Renal cortex interstitium (tissue), 11 donors: ENCODE data around the gene SYN1. TPM values are rescaled to one million over a fixed set of nuclear protein-coding genes. Genes with fewer than 3 reads are reported as not detected.

ENCODE experiments used
- DNase-seq, 11 donors: peaks; one replicate each; pipeline ENCODE4 v3.0.0-alpha.2; 2013; ENCODE audit warnings: low read depth in 9 of 11, low spot score in 4 of 11; ENCODE audit errors: extremely low read depth in 1 of 11
- polyA plus RNA-seq, 3 donors: library from polyadenylated mRNA; unstranded; fragments of 120-200 nt; gene quantifications; one replicate each; pipeline ENCODE4 v1.2.1, GENCODE V29; 2013; ENCODE audit not compliant: insufficient read length in 3 of 3

Gene SYN1
- polyA plus RNA-seq, 3 donors = 5.6 to 7.6 (median 6.7) TPM

- no peak for DNase-seq
Observed at GRCh38 chrX:47644557-47645091, 25.0 kb upstream of the SYN1 start.

GRCh38 chrX:47643926-47644325, 24.3 kb upstream of the SYN1 start:
- no peak for DNase-seq

- no peak for DNase-seq
Observed at GRCh38 chrX:47638816-47639215, 19.2 kb upstream of the SYN1 start.

GRCh38 chrX:47637546-47638195, 18.0 kb upstream of the SYN1 start:
- no peak for DNase-seq

- DNase-seq = no peak
Observed at GRCh38 chrX:47634871-47635575, 15.4 kb upstream of the SYN1 start.

GRCh38 chrX:47633689-47634590, 14.3 kb upstream of the SYN1 start:
- no peak for DNase-seq

GRCh38 chrX:47632666-47633065, 13.0 kb upstream of the SYN1 start:
- DNase-seq = no peak

DNA sequence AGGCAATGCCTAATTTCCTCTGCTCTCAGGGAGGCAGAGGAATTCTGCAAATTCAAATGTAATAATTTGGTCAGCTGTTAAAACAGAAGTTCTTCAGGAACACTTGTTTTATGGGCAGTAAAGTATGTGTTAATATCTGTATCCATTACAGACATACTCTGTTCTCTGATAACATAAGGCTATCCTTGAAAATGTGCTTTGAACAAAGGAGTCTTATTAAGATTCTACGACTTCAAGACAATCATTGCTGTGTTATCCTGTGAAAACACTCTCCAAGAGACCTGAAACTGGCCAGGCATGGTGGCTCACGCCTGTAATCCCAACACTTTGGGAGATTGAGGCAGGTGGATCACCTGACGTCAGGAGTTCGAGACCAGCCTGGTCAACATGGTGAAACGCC, 12.0 kb upstream of the SYN1 start:
- DNase-seq = no peak

DNA sequence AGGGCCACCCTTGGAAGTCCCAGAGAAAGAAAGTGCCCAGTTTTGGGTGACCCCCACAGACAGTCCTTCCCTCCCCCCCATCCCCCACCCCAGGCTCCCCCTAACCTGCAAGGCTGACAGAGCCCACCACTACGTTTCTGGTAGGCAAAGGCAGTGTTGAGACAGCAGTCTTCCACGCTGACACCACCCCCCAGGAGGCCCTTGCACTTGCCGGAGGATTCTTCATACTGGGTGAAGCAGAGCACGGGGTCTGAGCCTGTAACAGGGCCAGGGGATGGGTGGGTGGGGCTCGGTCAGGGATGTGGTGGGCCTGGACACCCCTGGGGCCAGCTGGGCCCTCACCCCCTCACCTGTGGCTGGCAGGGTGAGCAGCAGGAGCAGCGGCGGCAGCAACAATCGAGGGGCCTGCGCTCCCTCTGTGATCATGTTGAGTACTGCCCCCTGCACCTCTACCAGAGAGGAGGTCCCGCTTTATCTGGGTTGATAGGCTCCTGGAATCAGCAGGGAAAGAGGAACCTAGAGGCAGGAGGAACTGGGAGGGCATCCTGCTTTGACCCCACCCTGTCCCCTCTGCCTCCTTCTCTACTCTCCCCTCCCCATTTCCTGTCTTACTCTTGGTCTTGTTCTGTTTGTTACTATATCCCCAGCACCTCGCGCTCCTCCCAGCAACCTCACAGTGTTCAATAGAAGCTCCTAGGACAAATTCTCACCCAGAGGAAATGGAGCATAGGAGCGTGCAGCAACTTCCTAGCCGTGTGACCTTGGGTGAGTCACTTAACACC, 10.0 kb upstream of the SYN1 start, which contains the start of gene CFP:
TSS of gene CFP (minus strand) at position 512 of the 782 bp plus-strand sequence. CDS start at position 426, 86 bp downstream.
- no peak for DNase-seq

GRCh38 chrX:47628982-47629381, 9.3 kb upstream of the SYN1 start:
- no peak for DNase-seq

DNA sequence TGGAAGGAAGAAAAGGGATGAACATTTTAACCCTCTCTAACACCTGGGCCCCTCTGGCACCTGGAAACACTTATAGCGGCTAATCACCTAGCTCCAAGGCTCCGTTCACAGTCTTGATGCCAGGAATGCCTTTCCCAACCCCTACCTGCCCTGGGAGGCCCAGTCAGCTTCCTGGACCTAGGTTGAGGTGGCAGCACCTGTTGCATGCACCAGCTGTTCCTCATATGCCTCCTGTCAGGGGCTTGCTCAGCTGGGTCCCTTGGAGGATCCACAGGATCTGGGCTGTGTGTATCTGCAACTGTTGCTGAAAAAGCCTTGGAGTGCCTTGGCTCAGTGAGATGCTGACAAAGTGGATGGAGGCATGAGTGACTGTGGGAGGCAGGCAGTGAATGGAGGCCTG, 5.7 kb upstream of the SYN1 start:
- DNase-seq = no peak

DNA sequence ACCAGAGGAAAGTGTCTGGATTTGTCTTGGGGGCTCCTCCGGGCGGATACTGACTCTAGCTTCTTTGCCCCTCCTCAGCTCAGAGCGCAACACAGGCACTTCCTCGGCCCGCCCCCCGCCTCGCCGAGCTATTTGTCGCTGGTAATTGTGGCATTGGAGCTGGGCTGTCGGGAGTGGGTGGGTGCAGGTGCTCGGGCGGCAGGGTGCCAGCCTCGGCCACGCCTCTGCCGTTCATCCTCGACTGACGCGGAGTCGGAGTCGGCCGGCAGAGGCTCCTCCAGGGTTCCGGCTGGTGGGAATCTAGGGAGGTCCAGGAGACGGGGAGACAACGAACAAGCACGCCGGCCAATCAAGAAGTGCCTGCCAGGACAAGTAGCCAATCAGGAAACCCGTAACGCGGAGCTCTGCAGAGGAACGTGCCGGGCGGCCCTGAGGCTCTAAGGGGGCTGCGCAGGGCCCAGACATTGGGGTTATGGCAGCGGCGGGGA, 3.9 kb upstream of the SYN1 start:
- peak in 9 of 11 donors; percentile 44 to 65 (median 54) for DNase-seq

- DNase-seq = no peak
Observed at GRCh38 chrX:47621851-47622250, 2.2 kb upstream of the SYN1 start.

- DNase-seq = no peak
Observed at GRCh38 chrX:47620303-47620685, 637 bp upstream of the SYN1 start.

DNA sequence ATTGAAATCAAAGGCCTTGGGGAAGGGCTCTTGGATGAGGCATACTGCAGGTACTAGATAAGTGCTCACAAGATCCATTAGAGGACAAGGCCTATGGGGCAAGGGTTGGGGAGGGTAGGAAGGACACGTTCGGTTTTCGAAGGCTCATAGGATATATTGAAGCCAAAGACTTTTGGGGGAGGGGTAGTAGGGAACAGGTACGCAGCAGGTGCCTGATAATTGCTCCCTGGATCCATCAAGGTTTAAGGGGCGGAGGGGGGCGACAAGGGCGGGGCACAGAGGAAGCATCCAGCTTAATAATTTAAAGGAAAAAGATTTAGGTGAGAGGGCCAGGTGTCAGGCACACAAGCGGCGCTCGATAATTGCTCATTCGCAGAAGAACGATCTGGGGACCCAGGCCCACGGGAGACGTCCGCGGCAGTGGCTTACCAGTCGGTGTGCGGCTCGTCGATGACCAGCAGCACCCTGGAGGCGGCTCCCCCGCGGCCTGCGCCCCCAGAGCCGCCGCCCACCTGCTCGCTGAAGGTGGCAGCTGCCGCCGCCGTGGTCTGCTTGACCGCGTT, 653 bp downstream of the SYN1 start:
- no peak for DNase-seq

DNA sequence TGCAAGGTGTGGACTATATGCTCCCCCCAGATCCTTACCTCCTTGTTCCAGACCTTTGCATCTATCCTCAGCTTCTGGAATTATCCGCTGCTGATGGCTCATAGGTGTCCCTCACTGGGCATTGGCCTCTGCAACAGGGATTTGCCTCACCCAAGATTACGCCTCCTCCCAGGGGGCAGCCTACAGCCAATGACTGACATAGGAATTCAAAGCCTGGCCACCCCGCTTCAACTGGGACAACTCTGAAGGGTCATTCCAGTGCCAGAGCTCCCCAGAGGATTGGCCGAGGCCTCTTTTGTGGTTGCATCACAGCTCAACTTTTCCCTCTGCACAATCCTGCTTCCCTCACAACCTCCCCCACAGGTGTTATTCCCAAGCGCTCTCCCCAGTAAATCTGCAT, 5.0 kb downstream of the SYN1 start:
- no peak for DNase-seq

GRCh38 chrX:47613082-47613481, 6.6 kb downstream of the SYN1 start:
- DNase-seq = no peak

GRCh38 chrX:47612418-47612817, 7.2 kb downstream of the SYN1 start:
- DNase-seq = no peak
